Vagina (tissue), 2 donors: ENCODE measurements around the gene AK4. TPM values are rescaled to one million over a fixed set of nuclear protein-coding genes. Genes with fewer than 3 reads are reported as not detected.
"Not testable (repeated sequence)": the region's sequence is repeated elsewhere in the genome, so short reads cannot be mapped to it uniquely, and the experiment has no call there.

ENCODE experiments used
- DNase-seq, 2 donors: peaks; one replicate each; pipeline ENCODE4 v3.0.0-alpha.2; 2017; ENCODE audit errors: extremely low spot score in 2 of 2
- H3K27ac ChIP-seq: fragments of 200-600 bp; sonication (generic); one replicate; pipeline ENCODE4 v1.5.1; 2019
- H3K27me3 ChIP-seq: fragments of 200-600 bp; sonication (generic); one replicate; pipeline ENCODE4 v1.5.1; 2019
- H3K36me3 ChIP-seq, 2 donors: fragments of 200-600 bp; sonication (generic); one replicate each; pipeline ENCODE4 v1.5.1; 2017 to 2019
- H3K4me1 ChIP-seq: fragments of 200-600 bp; sonication (generic); one replicate; pipeline ENCODE4 v1.5.1; 2019
- H3K4me3 ChIP-seq, 2 donors: fragments of 200-600 bp; sonication (generic); 1 replicate in 1 of 2; 2 replicates in 1 of 2; pipeline ENCODE4 v1.5.1; 2016 to 2019
- H3K9me3 ChIP-seq: fragments of 200-600 bp; sonication (generic); one replicate; pipeline ENCODE4 v1.5.1; 2019
- POLR2A ChIP-seq, 2 donors: fragments of 450-650 bp; IDR thresholded peaks; one replicate each; pipeline ENCODE4 v1.6.1; 2017; ENCODE audit warnings: antibody characterized with exemption in 2 of 2, mild to moderate bottlenecking in 2 of 2, moderate library complexity in 2 of 2
- POLR2AphosphoS5 ChIP-seq, 2 donors: sonication (generic); formaldehyde crosslinking; IDR thresholded peaks; one replicate each; pipeline ENCODE4 v1.9.0; 2017; ENCODE audit warnings: antibody characterized with exemption in 2 of 2, mild to moderate bottlenecking in 2 of 2, low read depth in 1 of 2; ENCODE audit not compliant: insufficient read depth in 1 of 2
- intact Hi-C: fragments of 100-400 bp; cut with DNase I; formaldehyde crosslinking; loops from one replicate; pipeline ENCODE4 v1.15.1; 2023
- total RNA-seq: library from RNA; depleted of rRNA; stranded (reverse); fragments of >200 nt; gene quantifications from one replicate; pipeline ENCODE4 v1.2.3, GENCODE V29; 2016
- TF ChIP-seq, protein P1 (sequence below), 3 experiments: fragments of 450-650 bp in 2 of 3; fragments of 200-600 bp in 1 of 3; sonication (generic) in 1 of 3; IDR thresholded peaks; one replicate each; pipeline ENCODE4 v1.5.1; 2017 to 2019; ENCODE audit warnings: antibody characterized with exemption in 3 of 3, mild to moderate bottlenecking in 2 of 3, moderate library complexity in 2 of 3

The AK4 gene
- total RNA-seq, 1 donor from 2014 or later, result 22.1 TPM

DNA sequence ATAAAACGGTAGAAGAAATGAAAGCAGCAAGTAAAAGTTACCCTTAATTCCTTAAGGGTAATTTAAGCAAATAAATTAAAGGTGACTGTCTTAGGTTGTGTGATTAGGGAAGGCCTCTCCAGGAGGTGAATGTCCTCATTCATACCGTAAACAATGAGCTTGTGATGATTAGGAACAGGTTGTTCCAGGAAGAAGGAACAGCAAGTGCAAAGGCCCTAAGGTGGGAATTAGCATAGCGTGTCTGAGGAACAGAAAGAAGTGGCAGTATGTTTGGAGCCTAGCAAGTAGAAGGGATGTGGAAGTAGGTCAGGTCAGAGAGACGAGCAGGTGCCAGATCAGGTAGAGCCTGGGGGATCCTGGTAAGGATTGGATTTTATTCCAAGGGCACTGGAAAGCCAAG, 5.6 kb downstream of the AK4 start:
- Histone ChIP-seq H3K27me3 (no peaks in the 10 kb centered on the region), H3K4me1 (peaks cover 5% of the 10 kb centered on the region), H3K36me3 (no peaks in the 10 kb centered on the region), H3K9me3 (no peaks in the 10 kb centered on the region), H3K27ac (no peak overlapping the region), H3K4me3 (no peak overlapping the region)
- TF ChIP-seq POLR2A (IDR thresholded peaks at IDR 0.05) (no peak), POLR2AphosphoS5 (IDR thresholded peaks at IDR 0.05; ENCODE audit: insufficient read depth in 1 of 2, low read depth in 1 of 2) (no peak)
- TF ChIP-seq, protein P1, sequence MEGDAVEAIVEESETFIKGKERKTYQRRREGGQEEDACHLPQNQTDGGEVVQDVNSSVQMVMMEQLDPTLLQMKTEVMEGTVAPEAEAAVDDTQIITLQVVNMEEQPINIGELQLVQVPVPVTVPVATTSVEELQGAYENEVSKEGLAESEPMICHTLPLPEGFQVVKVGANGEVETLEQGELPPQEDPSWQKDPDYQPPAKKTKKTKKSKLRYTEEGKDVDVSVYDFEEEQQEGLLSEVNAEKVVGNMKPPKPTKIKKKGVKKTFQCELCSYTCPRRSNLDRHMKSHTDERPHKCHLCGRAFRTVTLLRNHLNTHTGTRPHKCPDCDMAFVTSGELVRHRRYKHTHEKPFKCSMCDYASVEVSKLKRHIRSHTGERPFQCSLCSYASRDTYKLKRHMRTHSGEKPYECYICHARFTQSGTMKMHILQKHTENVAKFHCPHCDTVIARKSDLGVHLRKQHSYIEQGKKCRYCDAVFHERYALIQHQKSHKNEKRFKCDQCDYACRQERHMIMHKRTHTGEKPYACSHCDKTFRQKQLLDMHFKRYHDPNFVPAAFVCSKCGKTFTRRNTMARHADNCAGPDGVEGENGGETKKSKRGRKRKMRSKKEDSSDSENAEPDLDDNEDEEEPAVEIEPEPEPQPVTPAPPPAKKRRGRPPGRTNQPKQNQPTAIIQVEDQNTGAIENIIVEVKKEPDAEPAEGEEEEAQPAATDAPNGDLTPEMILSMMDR (IDR thresholded peaks at IDR 0.05), result no peak
- DNase-seq, result no peak
- intact Hi-C loops, result no loop called here

DNA sequence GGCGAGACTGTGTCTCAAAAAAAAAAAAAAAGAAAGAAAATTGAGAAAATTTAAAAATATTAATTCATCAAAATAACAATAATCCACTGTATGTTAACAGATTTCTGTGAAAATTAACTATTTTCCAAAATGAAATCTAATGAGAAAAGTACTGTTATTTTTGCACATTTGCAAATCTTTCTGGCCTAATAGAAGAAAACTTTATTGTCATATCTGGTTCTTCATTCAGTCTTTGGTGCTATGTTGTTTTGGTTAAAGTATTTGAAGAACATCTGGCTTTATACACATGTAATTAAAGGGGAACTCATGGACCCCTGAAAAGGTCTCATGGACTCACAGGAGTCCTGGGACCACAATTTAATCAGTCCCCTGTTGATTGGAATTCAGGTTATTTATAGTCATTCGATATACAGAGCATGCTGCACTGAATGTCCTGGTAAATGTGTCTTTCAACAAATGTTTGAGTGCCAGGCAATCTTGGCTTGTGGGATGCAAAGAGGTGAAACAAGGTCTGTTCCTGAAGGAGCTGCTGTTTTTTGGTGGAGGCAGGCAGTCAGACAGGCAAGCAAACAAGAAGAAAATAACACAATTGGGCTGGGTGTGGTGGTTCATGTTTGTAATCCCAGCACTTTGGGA, 9.0 kb downstream of the AK4 start:
- H3K4me3 ChIP-seq, result no peak overlapping the region
- intact Hi-C loops, result no loop called here

DNA sequence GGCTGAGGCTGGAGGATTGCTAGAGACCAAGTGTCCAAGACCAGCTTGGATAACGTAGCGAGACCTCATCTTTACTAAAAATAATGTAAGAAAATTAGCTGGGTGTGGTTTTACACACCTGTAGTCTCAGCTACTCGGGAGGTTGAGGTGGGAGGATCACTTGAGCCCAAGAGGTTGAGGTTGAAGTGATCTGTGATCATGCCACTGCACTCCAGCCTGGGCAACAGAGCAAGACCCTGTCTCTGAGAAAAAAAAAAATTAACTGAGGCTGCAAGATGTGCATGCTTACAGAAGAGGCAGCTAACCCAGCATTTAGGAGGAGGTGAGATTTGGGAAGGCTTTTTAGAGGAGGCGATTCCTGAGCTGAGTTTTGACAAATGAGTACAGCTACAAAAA, 9.5 kb downstream of the AK4 start:
- TF ChIP-seq POLR2AphosphoS5 (IDR thresholded peaks at IDR 0.05; ENCODE audit: insufficient read depth in 1 of 2, low read depth in 1 of 2), result no peak
- Histone ChIP-seq H3K27me3 (no peaks in the 10 kb centered on the region), H3K4me3 (no peak overlapping the region), H3K36me3 (no peaks in the 10 kb centered on the region), H3K9me3 (no peaks in the 10 kb centered on the region), H3K27ac (no peak overlapping the region), H3K4me1 (no peaks in the 10 kb centered on the region)
- intact Hi-C loops, result no loop called here
- no peak for DNase-seq

More for the DNA sequence above, 9.0 kb downstream of the AK4 start:
- Histone ChIP-seq H3K36me3 (no peaks in the 10 kb centered on the region), H3K27me3 (no peaks in the 10 kb centered on the region), H3K9me3 (no peaks in the 10 kb centered on the region), H3K27ac (no peak overlapping the region), H3K4me1 (no peaks in the 10 kb centered on the region)
- TF ChIP-seq, protein P1 (IDR thresholded peaks at IDR 0.05), result no peak
- TF ChIP-seq POLR2A (IDR thresholded peaks at IDR 0.05) (no peak), POLR2AphosphoS5 (IDR thresholded peaks at IDR 0.05; ENCODE audit: insufficient read depth in 1 of 2, low read depth in 1 of 2) (no peak)
- DNase-seq, result no peak

DNA sequence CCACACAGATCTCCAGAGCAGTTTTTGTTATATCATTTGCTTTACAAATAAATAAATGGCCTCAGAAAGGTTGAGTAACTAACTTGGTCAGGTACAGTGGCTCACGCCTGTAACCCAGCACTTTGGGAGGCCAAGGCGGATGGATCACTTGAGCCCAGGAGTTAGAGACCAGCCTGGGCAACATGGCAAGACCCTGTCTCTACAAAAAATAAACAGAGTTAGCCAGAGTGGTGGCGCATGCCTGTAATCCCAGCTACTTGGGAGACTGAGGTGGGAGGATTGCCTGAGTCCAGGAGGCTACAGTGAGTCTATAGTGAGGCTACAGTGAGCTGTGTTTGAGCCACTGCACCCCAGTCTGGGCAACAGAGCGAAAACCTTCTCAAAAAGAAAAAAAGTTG, 11.3 kb downstream of the AK4 start:
- not testable (repeated sequence) for H3K4me1 ChIP-seq, H3K36me3 ChIP-seq, DNase-seq

DNA sequence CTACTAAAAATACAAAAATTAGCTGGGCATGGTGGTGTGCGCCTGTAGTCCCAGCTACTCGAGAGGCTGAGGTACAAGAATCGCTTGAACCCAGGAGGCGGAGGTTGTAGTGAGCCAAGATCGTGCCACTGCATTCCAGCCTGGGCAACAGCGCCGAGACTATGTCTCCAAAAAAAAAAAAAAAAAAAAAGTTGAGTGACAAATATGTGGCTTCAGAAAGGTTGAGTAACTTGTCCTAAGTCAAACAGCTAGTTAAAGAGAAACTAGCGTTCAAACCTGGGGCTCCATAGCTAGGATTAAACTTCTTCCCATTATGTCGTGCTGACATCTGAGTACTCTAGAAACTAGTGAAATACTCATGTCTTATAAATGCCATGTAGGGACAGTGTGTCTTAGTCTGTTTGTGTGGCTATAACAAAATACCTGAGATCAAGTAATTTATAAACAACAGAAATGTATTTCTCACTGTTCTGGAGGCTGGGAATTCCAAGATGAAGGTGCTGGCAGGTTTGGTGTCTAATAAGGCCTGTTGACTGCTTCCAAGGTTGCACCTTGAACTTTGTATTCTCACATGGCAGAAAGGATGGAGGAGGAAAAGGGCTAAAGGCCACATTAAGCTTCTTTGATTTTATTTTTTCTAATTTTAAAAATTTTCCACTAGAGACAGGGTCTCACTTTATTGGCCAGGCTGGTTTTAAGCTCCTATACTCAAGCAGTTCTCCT, 12.0 kb downstream of the AK4 start:
- DNase-seq, result no peak
- H3K27me3 ChIP-seq, result no peaks in the 10 kb centered on the region
- H3K27ac ChIP-seq, result no peak overlapping the region
- H3K4me3 ChIP-seq, result no peak overlapping the region
- no peaks in the 10 kb centered on the region for H3K9me3 ChIP-seq
- TF ChIP-seq POLR2AphosphoS5 (IDR thresholded peaks at IDR 0.05; ENCODE audit: insufficient read depth in 1 of 2, low read depth in 1 of 2) (no peak), POLR2A (IDR thresholded peaks at IDR 0.05) (no peak)
- TF ChIP-seq, protein P1 (IDR thresholded peaks at IDR 0.05), result no peak
- no peaks in the 10 kb centered on the region for H3K36me3 ChIP-seq
- peaks cover 7% of the 10 kb centered on the region for H3K4me1 ChIP-seq
- intact Hi-C loops, result no loop called here

More for the DNA sequence above, 11.3 kb downstream of the AK4 start:
- H3K9me3 ChIP-seq, H3K27ac ChIP-seq, H3K27me3 ChIP-seq, intact Hi-C loops, H3K4me3 ChIP-seq: not testable (repeated sequence)

DNA sequence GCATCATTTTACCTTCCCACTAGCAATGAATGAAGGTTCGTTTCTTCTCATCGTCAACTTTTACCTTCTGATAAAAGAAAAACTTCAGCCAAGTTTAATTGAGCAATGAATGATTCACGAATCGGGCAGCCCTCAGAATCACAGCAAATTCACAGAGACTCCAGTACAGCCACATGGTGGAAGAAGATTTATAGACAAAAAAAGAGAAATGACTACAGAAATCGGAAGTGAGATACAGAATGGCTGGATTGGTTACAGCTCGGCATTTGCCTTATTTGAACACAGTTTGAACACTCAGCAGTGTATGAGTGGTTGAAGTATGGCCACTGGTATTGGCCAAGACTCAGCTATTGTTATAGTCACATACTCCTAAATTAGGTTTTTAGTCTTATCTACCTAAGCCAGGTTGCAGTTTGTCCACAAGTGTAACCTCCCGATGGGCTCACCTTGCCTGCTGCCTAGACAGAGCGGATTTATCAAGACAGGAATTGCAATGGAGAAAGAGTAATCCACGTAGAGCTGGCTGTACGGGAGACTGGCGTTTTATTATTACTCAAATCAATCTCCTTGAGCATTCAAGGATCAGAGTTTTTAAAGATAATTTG, 15.3 kb downstream of the AK4 start:
- H3K27me3 ChIP-seq, result no peaks in the 10 kb centered on the region
- peaks cover 15% of the 10 kb centered on the region for H3K4me1 ChIP-seq
- intact Hi-C loops, result no loop called here
- H3K9me3 ChIP-seq, result no peaks in the 10 kb centered on the region
- no peak overlapping the region for H3K27ac ChIP-seq
- DNase-seq, result no peak
- H3K36me3 ChIP-seq, result no peaks in the 10 kb centered on the region
- H3K4me3 ChIP-seq, result no peak overlapping the region
- TF ChIP-seq POLR2AphosphoS5 (IDR thresholded peaks at IDR 0.05; ENCODE audit: insufficient read depth in 1 of 2, low read depth in 1 of 2), result no peak
- TF ChIP-seq, protein P1 (IDR thresholded peaks at IDR 0.05), result no peak
- TF ChIP-seq POLR2A (IDR thresholded peaks at IDR 0.05), result no peak

DNA sequence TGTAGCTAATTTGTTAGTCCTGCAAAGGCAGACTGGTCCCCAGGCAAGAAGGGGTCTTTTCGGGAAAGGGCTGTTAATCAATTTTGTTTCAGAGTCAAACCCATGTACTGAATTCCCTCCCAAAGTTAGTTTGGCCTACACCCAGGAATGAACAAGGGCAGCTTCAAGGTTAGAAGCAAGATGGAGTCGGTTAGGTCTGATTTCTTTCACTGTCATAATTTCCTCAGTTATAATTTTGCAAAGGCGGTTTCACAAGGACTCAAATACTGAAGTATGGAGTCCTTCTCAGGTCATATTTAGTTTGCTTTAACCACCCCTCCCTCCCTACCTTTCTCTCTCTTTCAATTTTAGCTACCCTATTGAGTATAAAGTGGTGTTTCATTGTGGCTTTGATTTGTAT, 16.1 kb downstream of the AK4 start:
- intact Hi-C loops, H3K9me3 ChIP-seq, H3K27me3 ChIP-seq, H3K4me3 ChIP-seq, H3K27ac ChIP-seq, DNase-seq, H3K36me3 ChIP-seq: not testable (repeated sequence)
- H3K4me1 ChIP-seq, result peaks cover 15% of the 10 kb centered on the region
